Effector memory CD4-positive, alpha-beta T cell (primary cell): ENCODE measurements around the gene MEF2D.

ENCODE experiments used
- DNase-seq, 3 donors: peaks; one replicate each; pipeline ENCODE4 v3.0.0-alpha.2; 2020
- H3K27ac ChIP-seq: 2 replicates; pipeline ENCODE4 v1.7.0; 2013; ENCODE audit warnings: mild to moderate bottlenecking, low read length, moderate library complexity; ENCODE audit not compliant: insufficient read depth, poor library complexity, severe bottlenecking
- H3K27me3 ChIP-seq: replicated peaks from 2 replicates; pipeline ENCODE4 v1.7.0; 2013; ENCODE audit warnings: mild to moderate bottlenecking, low read length; ENCODE audit not compliant: insufficient read depth, control insufficient read depth, poor library complexity, severe bottlenecking
- H3K36me3 ChIP-seq: 2 replicates; pipeline ENCODE4 v1.7.0; 2013; ENCODE audit warnings: mild to moderate bottlenecking, low read length, moderate library complexity; ENCODE audit not compliant: control insufficient read depth, insufficient read depth
- H3K4me1 ChIP-seq: 2 replicates; pipeline ENCODE4 v1.7.0; 2013; ENCODE audit warnings: low read length, mild to moderate bottlenecking; ENCODE audit not compliant: control insufficient read depth, insufficient read depth, poor library complexity, severe bottlenecking
- H3K4me3 ChIP-seq: 2 replicates; pipeline ENCODE4 v1.7.0; 2013; ENCODE audit warnings: low read length, low read depth, mild to moderate bottlenecking; ENCODE audit not compliant: insufficient read depth, poor library complexity, severe bottlenecking
- H3K9me3 ChIP-seq: 2 replicates; pipeline ENCODE4 v1.7.0; 2013; ENCODE audit warnings: mild to moderate bottlenecking, low read length, moderate library complexity; ENCODE audit not compliant: control insufficient read depth

MEF2D gene

DNA sequence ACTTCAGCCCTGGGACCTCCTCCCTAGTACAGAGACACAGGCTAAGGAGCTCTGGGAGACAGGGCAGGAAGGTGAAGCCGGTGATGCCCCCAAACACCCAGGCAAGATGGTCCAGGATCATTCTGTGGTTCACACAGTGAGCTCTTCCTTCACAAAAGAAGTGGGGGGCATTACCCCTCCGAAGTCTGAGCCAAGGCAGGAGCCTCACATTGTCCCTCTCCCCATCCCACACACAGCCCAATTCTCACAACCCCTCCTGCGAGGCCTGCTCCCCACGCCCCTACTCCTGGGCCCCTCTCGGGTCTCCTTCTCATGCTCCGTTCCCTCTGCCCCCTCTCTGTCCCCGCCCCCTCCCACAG, 10.7 kb downstream of the MEF2D start:
- Histone ChIP-seq H3K4me1 (peaks cover 77% of the 10 kb centered on the region), H3K9me3 (no peaks in the 10 kb centered on the region), H3K36me3 (peaks cover 2% of the 10 kb centered on the region), H3K27me3 (no peaks in the 10 kb centered on the region), H3K27ac (peak overlapping the region; percentile 58), H3K4me3 (peak overlapping the region; percentile 12)
- no peak for DNase-seq

DNA sequence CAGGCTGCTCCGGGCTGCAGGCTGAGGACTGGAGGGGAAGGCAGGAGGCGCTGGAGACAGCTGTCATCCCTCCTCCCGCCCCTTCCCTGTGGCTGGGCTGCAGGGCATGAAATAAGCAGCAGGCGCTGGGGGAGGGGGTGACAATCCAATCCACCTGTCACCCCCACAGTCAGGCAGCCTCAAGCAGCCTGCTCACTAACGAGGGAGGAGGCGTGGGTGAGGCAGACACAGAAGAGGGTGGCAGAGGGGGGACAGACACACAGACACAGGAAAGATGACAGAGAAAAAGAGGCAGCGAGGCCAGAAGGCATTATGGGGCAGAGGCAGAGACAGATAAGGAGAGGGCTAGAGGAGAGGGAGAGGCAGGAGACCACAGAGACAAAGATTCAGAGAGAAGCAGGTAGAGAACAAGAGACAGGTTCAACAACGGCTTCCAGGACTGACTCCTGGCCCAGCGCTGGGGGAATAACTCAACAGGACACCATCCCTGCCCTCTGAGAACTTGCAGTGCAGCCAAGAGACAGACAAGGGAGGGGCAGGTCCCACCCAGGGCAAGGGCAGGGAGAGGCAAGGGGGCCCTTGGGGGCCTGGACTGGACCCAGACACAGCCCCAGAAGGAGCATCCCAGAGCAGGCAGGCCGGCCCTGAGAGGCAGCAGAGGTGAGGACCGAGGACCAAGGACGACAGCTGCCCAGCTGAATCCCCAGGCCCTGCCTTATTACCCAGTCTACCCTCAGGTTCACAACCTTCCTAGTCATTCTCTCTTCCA, 11.2 kb downstream of the MEF2D start:
- H3K27ac ChIP-seq: peak overlapping the region; percentile 58
- peak overlapping the region; percentile 14 for H3K4me3 ChIP-seq
- no peaks in the 10 kb centered on the region for H3K9me3 ChIP-seq
- no peaks in the 10 kb centered on the region for H3K27me3 ChIP-seq
- peaks cover 71% of the 10 kb centered on the region for H3K4me1 ChIP-seq
- no peaks in the 10 kb centered on the region for H3K36me3 ChIP-seq
- peak in 2 of 3 donors; percentile 15 to 24 for DNase-seq

DNA sequence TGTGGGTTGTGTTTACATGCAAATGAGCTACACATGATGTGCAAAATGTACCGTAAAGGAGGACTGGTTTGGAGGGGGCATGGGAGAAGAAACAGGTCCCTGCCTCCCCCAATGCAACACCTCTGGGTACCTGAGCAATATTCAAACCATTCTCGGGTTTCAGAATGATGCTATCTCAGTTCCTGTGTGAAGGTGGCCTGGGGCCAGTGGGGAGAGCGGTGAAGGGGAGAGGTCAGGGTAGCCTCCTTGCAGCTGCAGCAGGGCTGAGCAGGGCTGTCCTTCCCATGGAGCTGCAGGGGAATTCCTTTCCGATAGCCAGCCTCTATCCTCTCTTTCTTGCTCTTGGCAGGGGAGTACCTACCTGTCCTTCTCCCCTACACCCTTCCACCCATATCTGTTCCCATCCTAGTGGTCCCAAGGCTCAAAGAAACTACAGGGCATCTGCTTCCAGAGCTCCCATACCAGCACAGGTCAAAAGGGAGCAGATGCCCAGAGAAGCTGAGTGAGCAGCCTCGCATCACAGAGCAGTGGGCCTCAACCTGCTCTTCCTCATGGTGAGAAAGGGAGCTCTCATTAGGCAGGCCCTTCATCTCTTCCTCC, 11.9 kb downstream of the MEF2D start:
- Histone ChIP-seq H3K27ac (peak overlapping the region; percentile 58), H3K4me3 (peak overlapping the region; percentile 14), H3K27me3 (no peaks in the 10 kb centered on the region), H3K36me3 (peaks cover 2% of the 10 kb centered on the region), H3K4me1 (peaks cover 66% of the 10 kb centered on the region), H3K9me3 (no peaks in the 10 kb centered on the region)
- DNase-seq: no peak

- H3K4me3 ChIP-seq: no peak overlapping the region
- peak overlapping the region; percentile 55 for H3K27ac ChIP-seq
- no peaks in the 10 kb centered on the region for H3K27me3 ChIP-seq
- no peaks in the 10 kb centered on the region for H3K9me3 ChIP-seq
- H3K4me1 ChIP-seq: peaks cover 58% of the 10 kb centered on the region
- peaks cover 10% of the 10 kb centered on the region for H3K36me3 ChIP-seq
- no peak for DNase-seq
These were observed 12.7 kb downstream of the MEF2D start for GRCh38 chr1:156487862-156488261.

DNA sequence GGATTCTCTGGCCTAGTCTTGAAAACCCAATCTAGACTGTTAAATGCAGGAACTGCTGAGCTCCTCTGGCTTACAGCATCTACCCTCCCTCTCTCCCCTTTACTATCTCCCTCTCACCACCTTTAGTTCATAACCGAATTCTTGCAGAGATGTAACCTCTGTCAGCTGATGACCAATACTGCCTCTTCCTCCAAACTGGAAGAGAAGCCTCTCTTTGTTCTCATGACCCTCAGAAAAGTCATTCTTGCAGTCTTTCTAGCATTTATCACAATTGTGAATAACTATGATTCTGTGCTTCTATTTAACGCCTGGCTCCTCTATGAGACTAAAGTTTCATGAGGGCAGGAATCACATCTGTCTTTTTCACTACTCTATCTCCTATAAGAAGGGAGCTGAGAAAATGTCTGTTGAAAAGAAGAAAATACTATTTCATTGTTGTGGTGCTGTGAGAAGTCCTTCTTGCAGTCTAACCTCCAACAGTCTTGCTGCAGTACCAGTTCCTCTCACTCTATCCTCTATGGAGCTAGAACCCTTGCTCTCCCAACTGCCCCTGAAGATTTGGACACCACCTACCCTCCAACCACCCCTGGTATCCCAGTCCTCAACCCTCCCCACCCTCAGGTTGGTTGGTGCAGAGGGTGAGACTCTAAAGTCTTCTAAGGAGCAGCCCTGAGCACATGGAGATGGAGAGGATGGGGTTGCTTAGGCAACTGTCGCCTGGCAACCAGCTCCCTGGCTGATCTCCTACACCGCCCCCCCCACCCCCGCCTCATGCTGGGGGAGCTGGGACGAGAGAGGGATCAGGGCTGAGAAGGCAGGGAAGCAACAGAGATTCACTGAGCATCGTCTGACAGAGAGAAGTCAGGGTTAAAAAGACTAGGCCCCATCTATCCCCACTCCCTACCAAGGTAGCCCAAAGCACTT, 13.9 kb downstream of the MEF2D start:
- Histone ChIP-seq H3K27ac (peak overlapping the region; percentile 55), H3K9me3 (no peaks in the 10 kb centered on the region), H3K36me3 (peaks cover 21% of the 10 kb centered on the region), H3K4me3 (no peak overlapping the region), H3K27me3 (no peaks in the 10 kb centered on the region), H3K4me1 (peaks cover 46% of the 10 kb centered on the region)
- no peak for DNase-seq

GRCh38 chr1:156485984-156486383, 14.6 kb downstream of the MEF2D start:
- DNase-seq: no peak
- Histone ChIP-seq H3K27ac (peak overlapping the region; percentile 40), H3K36me3 (peaks cover 28% of the 10 kb centered on the region), H3K4me1 (peaks cover 43% of the 10 kb centered on the region), H3K27me3 (no peaks in the 10 kb centered on the region), H3K4me3 (no peak overlapping the region), H3K9me3 (no peaks in the 10 kb centered on the region)

DNA sequence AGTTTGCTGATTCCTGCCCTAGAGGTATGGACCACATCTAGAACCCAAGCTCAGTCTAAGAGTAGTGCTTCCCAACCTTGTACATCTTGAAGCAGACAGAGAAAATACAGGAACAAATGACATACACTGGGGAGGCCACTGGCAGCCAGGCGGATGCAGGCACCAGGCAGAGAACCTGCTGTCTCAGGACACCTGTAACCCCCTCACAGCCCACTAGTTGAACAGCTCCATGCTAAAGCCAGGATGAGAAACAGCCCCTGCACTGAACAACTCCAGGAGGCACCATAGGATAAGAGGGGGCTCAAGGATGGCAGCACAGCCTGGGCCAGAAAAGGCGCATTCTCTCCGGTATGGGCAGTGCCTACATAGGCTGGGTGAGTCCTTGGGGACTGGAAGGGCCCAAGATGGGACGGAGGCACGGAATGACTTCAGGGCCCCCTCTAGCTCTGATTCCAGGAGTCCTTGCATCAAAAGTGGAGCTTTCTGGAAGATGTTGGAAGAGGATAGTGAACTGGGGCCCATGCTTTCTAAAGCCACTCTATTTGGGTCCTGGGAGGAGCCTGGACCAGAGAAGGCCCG, 16.0 kb downstream of the MEF2D start:
- Histone ChIP-seq H3K36me3 (peaks cover 41% of the 10 kb centered on the region), H3K4me1 (peaks cover 32% of the 10 kb centered on the region), H3K9me3 (no peaks in the 10 kb centered on the region), H3K4me3 (no peak overlapping the region), H3K27ac (no peak overlapping the region), H3K27me3 (no peaks in the 10 kb centered on the region)
- DNase-seq: no peak

DNA sequence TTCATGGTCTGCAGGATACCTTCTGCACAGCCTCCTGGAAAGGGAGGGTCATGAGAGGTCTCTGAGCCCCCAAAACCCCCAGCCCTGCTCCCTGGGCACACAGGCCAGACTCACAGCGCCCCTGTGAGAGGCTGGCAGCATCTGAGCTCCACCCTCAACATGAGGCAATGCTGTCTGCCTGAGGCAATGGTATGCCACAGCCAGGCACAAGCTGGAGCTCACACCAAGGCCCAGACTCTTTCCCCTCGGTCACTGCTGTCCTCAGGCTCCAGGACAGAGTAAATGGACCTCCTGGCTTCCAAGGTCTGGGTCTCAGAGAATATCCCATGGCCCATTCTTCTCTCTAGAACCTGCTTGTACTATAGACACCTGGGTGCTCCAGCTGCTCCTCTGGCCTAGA, 17.2 kb downstream of the MEF2D start:
- Histone ChIP-seq H3K36me3 (peaks cover 50% of the 10 kb centered on the region), H3K9me3 (no peaks in the 10 kb centered on the region), H3K27me3 (no peaks in the 10 kb centered on the region), H3K4me3 (no peak overlapping the region), H3K27ac (no peak overlapping the region), H3K4me1 (peaks cover 20% of the 10 kb centered on the region)
- no peak for DNase-seq

- H3K4me1 ChIP-seq: peaks cover 9% of the 10 kb centered on the region
- H3K4me3 ChIP-seq: no peak overlapping the region
- no peak for DNase-seq
- H3K27me3 ChIP-seq: no peaks in the 10 kb centered on the region
- H3K36me3 ChIP-seq: peaks cover 61% of the 10 kb centered on the region
- no peaks in the 10 kb centered on the region for H3K9me3 ChIP-seq
- H3K27ac ChIP-seq: no peak overlapping the region
These were observed 18.3 kb downstream of the MEF2D start for GRCh38 chr1:156482276-156482675.
